Cardiac muscle cell (in vitro differentiated cells and primary cell): ENCODE results near the gene CFAP99. TPM values are rescaled to one million over a fixed set of nuclear protein-coding genes. Genes with fewer than 3 reads are reported as not detected.

Source experiments
- DNase-seq, 2 donors: peaks; one replicate each; pipeline versions ENCODE4 v3.0.0 to v3.0.0-alpha.2; 2010 to 2017; ENCODE audit warnings: low read depth in 1 of 2, low spot score in 1 of 2
- H3K27ac ChIP-seq: fragments of 200-600 bp; sonication (generic); 2 replicates; pipeline ENCODE4 v1.5.1; 2016
- H3K27me3 ChIP-seq: fragments of 200-600 bp; sonication (generic); 2 replicates; pipeline ENCODE4 v1.6.0; 2016; ENCODE audit warnings: control low read depth
- H3K36me3 ChIP-seq: fragments of 200-600 bp; sonication (generic); 2 replicates; pipeline ENCODE4 v1.5.1; 2016; ENCODE audit warnings: control low read depth
- H3K4me1 ChIP-seq: fragments of 200-600 bp; sonication (generic); 2 replicates; pipeline ENCODE4 v1.8.1; 2017; ENCODE audit warnings: low read depth, mild to moderate bottlenecking, mixed run types
- H3K4me3 ChIP-seq: fragments of 200-600 bp; sonication (generic); 2 replicates; pipeline ENCODE4 v1.5.1; 2016; ENCODE audit warnings: mild to moderate bottlenecking
- H3K9me3 ChIP-seq: fragments of 200-600 bp; sonication (generic); 2 replicates; pipeline ENCODE4 v1.5.1; 2017; ENCODE audit warnings: low read depth, mild to moderate bottlenecking, control low read depth
- CTCF ChIP-seq: IDR thresholded peaks from 2 replicates; pipeline ENCODE4 v1.5.1; 2012; ENCODE audit warnings: low read depth, mild to moderate bottlenecking, low read length
- polyA plus RNA-seq: library from polyadenylated mRNA; unstranded; fragments of >200 nt; fragmentation: Nextera tagmentation; extraction: Ambion mirVana; gene quantifications from 2 replicates; pipeline ENCODE4 v1.2.1, GENCODE V29; 2016
- total RNA-seq: library from RNA; depleted of rRNA; stranded (reverse); fragments of >200 nt; gene quantifications from 2 replicates; pipeline ENCODE4 v1.2.3, GENCODE V29; 2016

Gene CFAP99
- total and polyA plus RNA-seq, 2 experiments from 2014 or later, result 0.10 TPM; not detected in 1

GRCh38 chr4:2436761-2437474, 18.2 kb downstream of the CFAP99 start:
- Histone ChIP-seq H3K27me3 (no peaks in the 10 kb centered on the region), H3K36me3 (no peaks in the 10 kb centered on the region), H3K27ac (no peak overlapping the region), H3K4me1 (no peaks in the 10 kb centered on the region), H3K4me3 (no peak overlapping the region), H3K9me3 (no peaks in the 10 kb centered on the region)
- DNase-seq, result no peak
- no peak for TF ChIP-seq CTCF

GRCh38 chr4:2437475-2438215, 18.9 kb downstream of the CFAP99 start:
- TF ChIP-seq CTCF, result no peak

GRCh38 chr4:2438822-2439718, 20.3 kb downstream of the CFAP99 start:
- no peaks in the 10 kb centered on the region for H3K27me3 ChIP-seq
- no peak overlapping the region for H3K4me3 ChIP-seq
- H3K27ac ChIP-seq, result no peak overlapping the region
- no peaks in the 10 kb centered on the region for H3K4me1 ChIP-seq
- no peak for DNase-seq
- no peak for TF ChIP-seq CTCF
- H3K36me3 ChIP-seq, result no peaks in the 10 kb centered on the region
- no peaks in the 10 kb centered on the region for H3K9me3 ChIP-seq

More at GRCh38 chr4:2437475-2438215, 18.9 kb downstream of the CFAP99 start:
- H3K4me1 ChIP-seq, result no peaks in the 10 kb centered on the region
- DNase-seq, result no peak
- H3K9me3 ChIP-seq, result no peaks in the 10 kb centered on the region
- no peaks in the 10 kb centered on the region for H3K36me3 ChIP-seq
- no peaks in the 10 kb centered on the region for H3K27me3 ChIP-seq
- H3K4me3 ChIP-seq, result no peak overlapping the region
- no peak overlapping the region for H3K27ac ChIP-seq

- Histone ChIP-seq H3K27ac (no peak overlapping the region), H3K4me3 (no peak overlapping the region), H3K4me1 (no peaks in the 10 kb centered on the region), H3K9me3 (no peaks in the 10 kb centered on the region), H3K27me3 (no peaks in the 10 kb centered on the region), H3K36me3 (no peaks in the 10 kb centered on the region)
- peak; percentile 69 to 83 for DNase-seq
- TF ChIP-seq CTCF, result peak; percentile 87
Observed at GRCh38 chr4:2441393-2442174, 22.8 kb downstream of the CFAP99 start.
